MG63 (cell line): ENCODE results near the gene CLIC1. TPM values are rescaled to one million over a fixed set of nuclear protein-coding genes. Genes with fewer than 3 reads are reported as not detected.
A peak's percentile ranks its signal among the peaks of the same experiment; 100 is the strongest.

Source experiments
- DNase-seq: peaks from one replicate; pipeline ENCODE4 v3.0.0-alpha.2; 2020
- H3K27me3 ChIP-seq: fragments of 250-450 bp; sonication (Bioruptor Pico); 2 replicates; pipeline ENCODE4 v1.5.1; 2020; ENCODE audit warnings: mild to moderate bottlenecking, moderate library complexity
- H3K36me3 ChIP-seq: fragments of 250-450 bp; sonication (Bioruptor Pico); 2 replicates; pipeline ENCODE4 v1.5.1; 2020; ENCODE audit warnings: mild to moderate bottlenecking, moderate library complexity
- H3K4me3 ChIP-seq: fragments of 250-450 bp; sonication (Bioruptor Pico); 2 replicates; pipeline ENCODE4 v1.5.1; 2020; ENCODE audit warnings: mild to moderate bottlenecking, moderate library complexity
- H3K9me3 ChIP-seq: fragments of 250-450 bp; sonication (Bioruptor Pico); 2 replicates; pipeline ENCODE4 v1.5.1; 2020; ENCODE audit warnings: mild to moderate bottlenecking, moderate library complexity
- total RNA-seq: library from RNA; depleted of rRNA; stranded (reverse); fragments of >200 nt; shearing (Covaris generic); gene quantifications from 2 replicates; pipeline ENCODE4 v1.2.3, GENCODE V29; 2014; ENCODE audit warnings: low replicate concordance

Gene CLIC1
- total RNA-seq, 1 experiment from 2014 or later: 764 TPM

GRCh38 chr6:31750411-31751022 is 14.2 kb upstream of the CLIC1 start:
- no peaks in the 10 kb centered on the region for H3K9me3 ChIP-seq
- no peaks in the 10 kb centered on the region for H3K27me3 ChIP-seq
- peaks cover 8% of the 10 kb centered on the region; the same call in 1 of the 2 replicates for H3K36me3 ChIP-seq
- H3K4me3 ChIP-seq: no peak overlapping the region
- DNase-seq: no peak

- no peaks in the 10 kb centered on the region for H3K9me3 ChIP-seq
- peaks cover 8% of the 10 kb centered on the region; the same call in 1 of the 2 replicates for H3K36me3 ChIP-seq
- DNase-seq: no peak
- no peaks in the 10 kb centered on the region for H3K27me3 ChIP-seq
- no peak overlapping the region for H3K4me3 ChIP-seq
Measured at GRCh38 chr6:31749301-31750036, 13.1 kb upstream of the CLIC1 start.

DNA sequence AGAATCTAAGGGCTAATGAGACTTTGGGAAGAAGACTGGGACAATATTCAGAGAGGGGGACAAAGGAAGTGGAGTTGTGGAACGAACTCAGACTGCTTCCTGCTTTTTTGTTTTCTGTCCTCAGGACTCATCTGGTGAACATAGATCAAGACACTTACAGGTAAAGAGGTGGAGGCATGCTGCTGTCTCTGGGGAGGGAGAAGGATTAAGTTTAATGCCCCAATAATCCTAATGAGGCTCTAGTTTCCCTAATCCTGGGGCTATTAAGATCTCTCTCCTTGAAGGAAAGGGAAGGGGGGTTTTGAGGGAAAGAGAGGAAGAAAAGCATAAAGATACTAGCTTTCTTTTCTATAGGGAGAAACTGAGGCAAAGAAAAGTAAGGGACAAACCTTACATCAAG is 8.1 kb upstream of the CLIC1 start:
- H3K27me3 ChIP-seq: no peaks in the 10 kb centered on the region
- H3K9me3 ChIP-seq: no peaks in the 10 kb centered on the region
- DNase-seq: no peak
- peaks cover 31% of the 10 kb centered on the region for H3K36me3 ChIP-seq
- no peak overlapping the region for H3K4me3 ChIP-seq

GRCh38 chr6:31742894-31743293 is 6.6 kb upstream of the CLIC1 start:
- no peak overlapping the region for H3K4me3 ChIP-seq
- no peak for DNase-seq

DNA sequence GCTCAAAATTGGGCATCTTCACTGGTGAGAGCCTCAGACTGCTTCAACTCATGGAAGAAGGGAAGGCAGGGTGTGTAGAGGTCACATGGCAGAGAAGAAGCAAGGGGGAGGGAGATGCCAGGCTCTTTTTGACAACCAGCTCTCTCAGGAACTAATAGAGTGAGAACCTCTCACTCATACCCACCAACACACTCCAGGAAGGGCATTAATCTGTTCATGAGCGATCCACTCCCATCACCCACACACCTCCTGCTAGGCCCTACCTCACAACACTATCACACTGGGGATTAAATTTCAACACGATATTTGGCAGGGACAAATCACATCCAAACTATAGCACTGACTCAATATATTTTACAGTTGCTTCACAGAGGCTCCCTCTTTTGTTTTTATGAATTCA is 5.5 kb upstream of the CLIC1 start:
- Histone ChIP-seq H3K36me3 (peaks cover 28% of the 10 kb centered on the region), H3K9me3 (no peaks in the 10 kb centered on the region), H3K27me3 (no peaks in the 10 kb centered on the region), H3K4me3 (no peak overlapping the region)
- no peak for DNase-seq

More at GRCh38 chr6:31742894-31743293, 6.6 kb upstream of the CLIC1 start:
- Histone ChIP-seq H3K9me3 (no peaks in the 10 kb centered on the region), H3K36me3 (peaks cover 29% of the 10 kb centered on the region), H3K27me3 (no peaks in the 10 kb centered on the region)

- Histone ChIP-seq H3K4me3 (peak overlapping the region; percentile 69), H3K36me3 (peaks cover 23% of the 10 kb centered on the region), H3K9me3 (no peaks in the 10 kb centered on the region), H3K27me3 (no peaks in the 10 kb centered on the region)
- DNase-seq: no peak
Measured at GRCh38 chr6:31740397-31741223, 4.3 kb upstream of the CLIC1 start.

DNA sequence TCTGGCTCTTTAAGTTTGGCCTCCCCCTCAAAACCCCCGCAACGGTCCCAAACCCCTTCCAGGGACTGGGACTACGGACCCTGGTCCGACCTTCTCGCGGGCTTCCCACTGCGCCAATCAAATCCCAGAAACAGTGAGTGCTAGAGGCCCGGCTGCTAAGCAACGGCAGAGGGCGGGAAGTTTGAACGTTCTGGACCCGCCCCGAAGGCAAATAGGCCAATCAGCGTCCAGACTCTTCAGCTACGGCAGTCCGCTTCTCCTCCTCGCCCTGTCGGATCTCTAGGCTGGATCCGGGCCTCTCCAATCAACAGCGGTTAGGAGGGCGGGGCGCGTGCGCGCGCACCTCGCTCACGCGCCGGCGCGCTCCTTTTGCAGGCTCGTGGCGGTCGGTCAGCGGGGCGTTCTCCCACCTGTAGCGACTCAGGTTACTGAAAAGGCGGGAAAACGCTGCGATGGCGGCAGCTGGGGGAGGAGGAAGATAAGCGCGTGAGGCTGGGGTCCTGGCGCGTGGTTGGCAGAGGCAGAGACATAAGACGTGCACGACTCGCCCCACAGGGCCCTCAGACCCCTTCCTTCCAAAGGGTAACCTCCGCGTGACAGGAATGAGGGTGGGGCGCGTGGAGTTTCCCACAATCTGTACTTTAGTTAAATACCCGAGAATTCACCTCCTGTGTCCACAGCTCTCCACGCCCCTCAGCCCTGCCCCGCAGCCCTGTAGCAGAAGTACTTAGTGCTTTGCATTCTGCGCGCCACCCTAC is 3.5 kb upstream of the CLIC1 start, which contains the start of gene MSH5:
Gene MSH5, plus strand, starts transcription at position 367 of the 758 bp plus-strand sequence. CDS start 462 bp downstream, outside the sequence.
- H3K36me3 ChIP-seq: peaks cover 27% of the 10 kb centered on the region
- H3K4me3 ChIP-seq: peak within 1 kb of the TSS; percentile 69
- no peaks in the 10 kb centered on the region for H3K9me3 ChIP-seq
- DNase-seq: peak; percentile 96
- no peaks in the 10 kb centered on the region for H3K27me3 ChIP-seq

GRCh38 chr6:31737991-31738979 is 2.0 kb upstream of the CLIC1 start:
- Histone ChIP-seq H3K36me3 (peaks cover 40% of the 10 kb centered on the region), H3K27me3 (no peaks in the 10 kb centered on the region), H3K4me3 (no peak overlapping the region), H3K9me3 (no peaks in the 10 kb centered on the region)
- no peak for DNase-seq

- H3K36me3 ChIP-seq: peaks cover 38% of the 10 kb centered on the region
- no peak overlapping the region for H3K4me3 ChIP-seq
Measured at GRCh38 chr6:31737315-31737990, 1.1 kb upstream of the CLIC1 start.

DNA sequence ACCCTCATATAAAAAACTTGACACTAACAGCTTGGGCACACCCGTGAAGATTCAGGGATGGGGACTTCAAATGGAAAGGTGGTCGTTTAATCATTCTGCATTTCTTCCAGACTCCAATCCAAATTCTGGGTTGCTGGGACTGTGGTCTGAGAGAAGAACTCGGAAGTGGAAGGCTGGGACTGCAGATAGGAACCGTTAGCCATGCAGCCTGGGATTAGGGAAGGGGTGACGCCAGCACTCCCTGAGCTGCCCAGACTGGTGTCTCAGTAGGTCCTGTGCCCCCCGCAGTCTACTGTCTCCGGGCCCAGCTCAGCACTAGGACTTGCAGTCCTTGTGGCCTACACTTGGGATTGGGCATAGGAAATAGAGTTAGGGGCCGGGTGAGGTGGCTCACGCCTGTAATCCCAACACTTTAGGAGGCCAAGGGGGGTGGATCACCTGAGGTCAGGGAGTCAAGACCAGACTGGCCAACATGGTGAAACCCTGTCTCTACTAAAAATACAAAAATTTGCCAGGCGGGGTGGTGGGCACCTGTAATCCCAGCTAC is 511 bp upstream of the CLIC1 start:
- Histone ChIP-seq H3K27me3 (no peaks in the 10 kb centered on the region), H3K36me3 (peaks cover 38% of the 10 kb centered on the region), H3K9me3 (no peaks in the 10 kb centered on the region), H3K4me3 (peak overlapping the region; percentile 82)
- DNase-seq: no peak

More at GRCh38 chr6:31737315-31737990, 1.1 kb upstream of the CLIC1 start:
- Histone ChIP-seq H3K9me3 (no peaks in the 10 kb centered on the region), H3K27me3 (no peaks in the 10 kb centered on the region)
- no peak for DNase-seq

DNA sequence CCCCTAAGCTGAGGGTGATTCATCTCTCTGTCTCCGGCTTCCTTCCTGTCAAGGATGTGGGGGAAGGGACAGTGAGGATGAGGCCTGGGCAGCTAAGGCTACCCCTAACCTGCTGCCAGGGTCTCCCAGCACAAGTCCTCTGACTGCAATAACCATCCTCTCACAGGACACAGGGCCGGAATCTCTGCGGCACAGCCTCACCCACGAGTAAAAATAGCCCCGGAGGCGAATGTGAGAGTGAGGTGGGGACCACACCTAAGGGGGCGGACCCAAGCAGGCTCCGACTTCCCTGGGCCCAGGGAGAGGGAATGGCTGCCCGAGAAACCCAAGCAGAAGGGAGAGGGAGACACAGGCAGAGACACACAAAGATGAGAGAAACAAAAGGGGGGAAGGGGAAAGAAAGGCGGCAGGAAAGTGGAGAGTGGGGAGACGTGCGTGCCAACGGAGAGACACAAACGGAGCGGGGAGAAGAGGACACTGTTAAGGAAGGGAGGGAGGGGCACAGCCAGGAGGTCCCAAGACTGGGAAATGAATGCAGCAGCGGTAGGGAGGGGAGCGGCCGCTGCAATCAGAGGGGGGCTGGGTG is 1.4 kb downstream of the CLIC1 start:
- Histone ChIP-seq H3K27me3 (no peaks in the 10 kb centered on the region), H3K4me3 (peak overlapping the region; percentile 82), H3K36me3 (peaks cover 45% of the 10 kb centered on the region), H3K9me3 (no peaks in the 10 kb centered on the region)
- DNase-seq: peak; percentile 73

DNA sequence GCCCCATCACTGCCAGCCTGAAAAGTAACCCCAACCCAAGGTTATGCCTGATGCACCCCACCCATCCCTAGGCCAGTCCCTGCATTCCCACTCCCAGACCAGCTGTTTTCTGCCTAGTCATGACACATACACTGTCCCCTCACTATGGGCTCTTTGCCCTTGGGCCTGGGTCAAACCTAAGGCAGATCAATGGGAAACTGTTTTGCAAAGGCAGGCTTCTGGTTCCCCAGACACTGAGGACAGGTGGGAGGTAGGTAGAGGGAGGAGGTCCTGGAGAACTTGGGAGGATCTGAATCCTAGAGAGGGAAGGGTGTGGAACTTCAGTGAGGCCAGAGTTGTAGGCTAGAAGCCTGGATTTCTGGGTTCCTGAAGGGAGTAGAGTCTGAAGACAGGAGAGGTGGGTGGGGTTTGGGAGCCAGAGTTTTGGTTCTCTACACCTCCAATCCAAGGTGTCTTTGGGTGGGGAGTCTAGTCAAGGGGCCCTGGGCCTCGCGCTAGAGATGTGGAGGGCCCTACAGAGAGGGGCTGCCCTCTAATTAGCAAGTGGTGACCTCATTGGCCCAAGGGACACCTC is 2.0 kb downstream of the CLIC1 start:
- no peaks in the 10 kb centered on the region for H3K27me3 ChIP-seq
- peak overlapping the region; percentile 82 for H3K4me3 ChIP-seq
- H3K36me3 ChIP-seq: peaks cover 45% of the 10 kb centered on the region
- no peaks in the 10 kb centered on the region for H3K9me3 ChIP-seq
- no peak for DNase-seq

DNA sequence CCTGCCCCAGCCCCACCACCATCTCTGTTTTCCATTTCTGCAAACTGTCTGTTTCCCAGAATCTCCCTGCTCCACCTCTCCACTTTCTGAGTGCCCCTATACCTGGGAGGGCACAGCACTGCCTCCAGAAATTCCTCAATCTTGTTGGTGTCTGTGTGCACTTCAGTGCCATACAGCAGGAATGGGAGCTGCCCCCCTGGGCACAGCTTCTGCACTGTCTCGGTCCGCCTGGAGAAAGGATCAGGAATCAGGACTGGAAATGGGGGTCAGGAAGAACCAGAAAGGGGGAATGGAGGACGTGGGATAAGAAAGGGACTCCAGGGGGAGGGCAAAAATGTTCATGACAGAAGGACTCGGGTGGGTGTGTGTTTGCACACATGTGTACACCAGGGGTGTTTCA is 2.6 kb downstream of the CLIC1 start:
- no peak for DNase-seq
- Histone ChIP-seq H3K9me3 (no peaks in the 10 kb centered on the region), H3K4me3 (no peak overlapping the region; the same call in 1 of the 2 replicates), H3K36me3 (peaks cover 45% of the 10 kb centered on the region), H3K27me3 (no peaks in the 10 kb centered on the region)

DNA sequence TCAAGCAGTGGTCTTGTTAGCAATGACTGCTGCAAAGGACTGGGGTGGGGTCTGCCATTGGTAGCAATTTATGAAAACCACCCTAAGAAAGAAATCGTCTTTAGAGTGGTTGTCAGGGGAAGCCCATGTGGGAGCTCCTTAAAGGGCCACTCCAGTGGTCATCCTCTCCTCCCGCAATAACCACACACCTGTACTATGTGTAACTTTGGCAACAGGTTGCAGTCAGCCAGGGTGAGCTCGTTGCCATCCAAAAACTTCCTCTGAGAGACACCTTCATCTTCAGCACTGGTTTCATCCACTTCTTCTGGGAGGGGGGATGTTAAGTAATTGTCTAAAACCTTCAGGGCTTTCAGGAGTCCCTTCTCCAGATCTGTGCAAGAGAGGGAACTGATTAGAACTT is 4.3 kb downstream of the CLIC1 start:
- no peak for DNase-seq
- H3K27me3 ChIP-seq: no peaks in the 10 kb centered on the region
- H3K9me3 ChIP-seq: no peaks in the 10 kb centered on the region
- no peak overlapping the region for H3K4me3 ChIP-seq
- peaks cover 45% of the 10 kb centered on the region for H3K36me3 ChIP-seq
